HG03175 (cell line): Measurements from ENCODE around the gene CX3CR1.
A peak's percentile ranks its signal among the peaks of the same experiment; 100 is the strongest.
"Not testable (repeated sequence)": the region's sequence is repeated elsewhere in the genome, so short reads cannot be mapped to it uniquely, and the experiment has no call there.

Source experiments
- ATAC-seq: cut with Tn5 transposase; IDR thresholded peaks from one replicate; pipeline ENCODE4 v1.9.1; 2021; ENCODE audit warnings: mild to moderate bottlenecking, moderate library complexity; ENCODE audit not compliant: unreplicated experiment

The CX3CR1 gene

GRCh38 chr3:39279745-39280517 is at the start of gene CX3CR1:
Gene CX3CR1 (minus strand): TSS chr3:39280036. CDS start chr3:39266509, 13,527 bp downstream.
- ATAC-seq = no peak

GRCh38 chr3:39329493-39329892 is 49.7 kb upstream of the CX3CR1 start, which contains the start of gene CCR8:
Gene CCR8 (plus strand): TSS chr3:39329709. CDS start chr3:39332332, 2,623 bp downstream.
- no peak for ATAC-seq

GRCh38 chr3:39327746-39328349 is 48.0 kb upstream of the CX3CR1 start:
- ATAC-seq = peak; percentile 59

GRCh38 chr3:39327053-39327745 is 47.4 kb upstream of the CX3CR1 start:
- ATAC-seq = peak; percentile 18

- no peak for ATAC-seq
Observed at GRCh38 chr3:39325236-39325635, 45.4 kb upstream of the CX3CR1 start.

GRCh38 chr3:39323494-39323893 is 43.7 kb upstream of the CX3CR1 start:
- no peak for ATAC-seq

- no peak for ATAC-seq
Observed at GRCh38 chr3:39322936-39323335, 43.1 kb upstream of the CX3CR1 start.

GRCh38 chr3:39322209-39322715 is 42.4 kb upstream of the CX3CR1 start:
- ATAC-seq = not testable (repeated sequence)

GRCh38 chr3:39321574-39321983 is 41.7 kb upstream of the CX3CR1 start:
- not testable (repeated sequence) for ATAC-seq

GRCh38 chr3:39319249-39319648 is 39.4 kb upstream of the CX3CR1 start:
- no peak for ATAC-seq

GRCh38 chr3:39318301-39318700 is 38.5 kb upstream of the CX3CR1 start:
- no peak for ATAC-seq

- no peak for ATAC-seq
Observed at GRCh38 chr3:39317571-39318169, 37.8 kb upstream of the CX3CR1 start.

GRCh38 chr3:39315420-39315819 is 35.6 kb upstream of the CX3CR1 start:
- ATAC-seq = no peak

- ATAC-seq = no peak
Observed at GRCh38 chr3:39313289-39313688, 33.5 kb upstream of the CX3CR1 start.

- no peak for ATAC-seq
Observed at GRCh38 chr3:39302178-39302577, 22.3 kb upstream of the CX3CR1 start.

GRCh38 chr3:39299279-39299678 is 19.4 kb upstream of the CX3CR1 start:
- no peak for ATAC-seq

GRCh38 chr3:39296197-39297077 is 16.6 kb upstream of the CX3CR1 start:
- ATAC-seq = no peak

- peak; percentile 82 for ATAC-seq
Observed at GRCh38 chr3:39295184-39295775, 15.4 kb upstream of the CX3CR1 start.

GRCh38 chr3:39294446-39295183 is 14.8 kb upstream of the CX3CR1 start:
- no peak for ATAC-seq
